Loucy (cell line): ENCODE measurements around the gene EPHA8.

ENCODE experiments used
- H2AFZ ChIP-seq: fragments of 200-600 bp; sonication (generic); 2 replicates; pipeline ENCODE4 v1.6.0; 2016; ENCODE audit warnings: antibody characterized with exemption, mild to moderate bottlenecking, low read length, moderate library complexity
- H3F3A ChIP-seq: fragments of 200-600 bp; 2 replicates; pipeline ENCODE4 v1.6.0; 2016; ENCODE audit warnings: antibody characterized with exemption, low read depth, mild to moderate bottlenecking
- H3K27me3 ChIP-seq: fragments of 200-600 bp; sonication (generic); 2 replicates; pipeline ENCODE4 v1.6.1; 2014; ENCODE audit warnings: low read length, mild to moderate bottlenecking; ENCODE audit not compliant: insufficient read depth, poor library complexity, severe bottlenecking
- H3K36me3 ChIP-seq: fragments of 200-600 bp; sonication (generic); 2 replicates; pipeline ENCODE4 v1.6.1; 2016; ENCODE audit warnings: low read length; ENCODE audit not compliant: insufficient read depth
- H3K4me1 ChIP-seq: fragments of 200-600 bp; sonication (generic); 2 replicates; pipeline ENCODE4 v1.5.1; 2014; ENCODE audit warnings: low read length, mild to moderate bottlenecking; ENCODE audit not compliant: insufficient read depth, poor library complexity, severe bottlenecking
- H3K4me2 ChIP-seq: fragments of 200-600 bp; sonication (generic); 2 replicates; pipeline ENCODE4 v1.6.0; 2014; ENCODE audit warnings: antibody characterized with exemption, low read length, low read depth, mild to moderate bottlenecking; ENCODE audit not compliant: poor library complexity, severe bottlenecking
- H3K4me3 ChIP-seq: fragments of 200-600 bp; sonication (generic); 2 replicates; pipeline ENCODE4 v1.5.1; 2014; ENCODE audit warnings: low read length, mild to moderate bottlenecking, mixed read lengths; ENCODE audit not compliant: poor library complexity, severe bottlenecking
- H3K79me2 ChIP-seq: fragments of 200-600 bp; sonication (generic); 2 replicates; pipeline ENCODE4 v1.6.1; 2014; ENCODE audit warnings: low read length; ENCODE audit not compliant: insufficient read depth
- H3K9ac ChIP-seq: fragments of 200-600 bp; sonication (generic); 2 replicates; pipeline ENCODE4 v1.6.0; 2014; ENCODE audit warnings: mild to moderate bottlenecking, low read depth, low read length, moderate library complexity; ENCODE audit not compliant: poor library complexity, severe bottlenecking
- H3K9me2 ChIP-seq: fragments of 200-600 bp; sonication (generic); replicated peaks from 2 replicates; pipeline ENCODE4 v1.6.1; 2016; ENCODE audit warnings: low read depth, low read length, mixed read lengths
- H3K9me3 ChIP-seq: fragments of 200-600 bp; sonication (generic); 2 replicates; pipeline ENCODE4 v1.6.1; 2014; ENCODE audit warnings: mild to moderate bottlenecking, antibody characterized with exemption, low read length, low read depth; ENCODE audit not compliant: insufficient read depth
- H4K20me1 ChIP-seq: fragments of 200-600 bp; sonication (generic); 2 replicates; pipeline ENCODE4 v1.6.0; 2014; ENCODE audit warnings: antibody characterized with exemption, low read length, mild to moderate bottlenecking; ENCODE audit not compliant: insufficient read depth, poor library complexity, severe bottlenecking
- EZH2phosphoT487 ChIP-seq: fragments of 200-600 bp; IDR thresholded peaks from 2 replicates; pipeline ENCODE4 v1.6.1; 2018; ENCODE audit warnings: antibody characterized with exemption, mild to moderate bottlenecking, moderate library complexity, borderline replicate concordance
- TF ChIP-seq, protein P1 (sequence below): fragments of 200-600 bp; sonication (generic); conservative IDR thresholded peaks from 2 replicates; pipeline ENCODE4 v1.5.1; 2014; ENCODE audit warnings: mild to moderate bottlenecking, antibody characterized with exemption, low read length

The EPHA8 gene

DNA sequence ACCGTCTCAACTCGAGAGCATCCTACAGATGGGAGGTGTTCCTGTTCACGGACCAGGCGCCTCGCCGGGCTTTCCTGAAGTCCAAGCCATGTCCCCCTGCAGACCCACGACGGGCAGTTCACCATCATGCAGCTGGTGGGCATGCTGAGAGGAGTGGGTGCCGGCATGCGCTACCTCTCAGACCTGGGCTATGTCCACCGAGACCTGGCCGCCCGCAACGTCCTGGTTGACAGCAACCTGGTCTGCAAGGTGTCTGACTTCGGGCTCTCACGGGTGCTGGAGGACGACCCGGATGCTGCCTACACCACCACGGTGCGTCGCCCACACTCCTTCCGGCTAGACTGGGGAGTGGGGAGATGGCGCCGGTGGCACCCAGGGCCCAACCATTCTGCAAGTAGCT lies 35.4 kb downstream of the EPHA8 start:
- H3K79me2 ChIP-seq: no peaks in the 10 kb centered on the region
- H3K4me1 ChIP-seq: no peaks in the 10 kb centered on the region
- H3K9ac ChIP-seq: no peak overlapping the region
- H3K4me3 ChIP-seq: no peak overlapping the region
- no peaks in the 10 kb centered on the region for H3K9me2 ChIP-seq
- H3K9me3 ChIP-seq: no peaks in the 10 kb centered on the region
- no peaks in the 10 kb centered on the region for H3K36me3 ChIP-seq
- H3K4me2 ChIP-seq: no peak overlapping the region
- no peaks in the 10 kb centered on the region for H3K27me3 ChIP-seq
- H2AFZ ChIP-seq: no peak overlapping the region
- no peaks in the 10 kb centered on the region for H3F3A ChIP-seq
- TF ChIP-seq, protein P1, sequence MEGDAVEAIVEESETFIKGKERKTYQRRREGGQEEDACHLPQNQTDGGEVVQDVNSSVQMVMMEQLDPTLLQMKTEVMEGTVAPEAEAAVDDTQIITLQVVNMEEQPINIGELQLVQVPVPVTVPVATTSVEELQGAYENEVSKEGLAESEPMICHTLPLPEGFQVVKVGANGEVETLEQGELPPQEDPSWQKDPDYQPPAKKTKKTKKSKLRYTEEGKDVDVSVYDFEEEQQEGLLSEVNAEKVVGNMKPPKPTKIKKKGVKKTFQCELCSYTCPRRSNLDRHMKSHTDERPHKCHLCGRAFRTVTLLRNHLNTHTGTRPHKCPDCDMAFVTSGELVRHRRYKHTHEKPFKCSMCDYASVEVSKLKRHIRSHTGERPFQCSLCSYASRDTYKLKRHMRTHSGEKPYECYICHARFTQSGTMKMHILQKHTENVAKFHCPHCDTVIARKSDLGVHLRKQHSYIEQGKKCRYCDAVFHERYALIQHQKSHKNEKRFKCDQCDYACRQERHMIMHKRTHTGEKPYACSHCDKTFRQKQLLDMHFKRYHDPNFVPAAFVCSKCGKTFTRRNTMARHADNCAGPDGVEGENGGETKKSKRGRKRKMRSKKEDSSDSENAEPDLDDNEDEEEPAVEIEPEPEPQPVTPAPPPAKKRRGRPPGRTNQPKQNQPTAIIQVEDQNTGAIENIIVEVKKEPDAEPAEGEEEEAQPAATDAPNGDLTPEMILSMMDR: no peak
- no peak for TF ChIP-seq EZH2phosphoT487
- no peaks in the 10 kb centered on the region for H4K20me1 ChIP-seq

DNA sequence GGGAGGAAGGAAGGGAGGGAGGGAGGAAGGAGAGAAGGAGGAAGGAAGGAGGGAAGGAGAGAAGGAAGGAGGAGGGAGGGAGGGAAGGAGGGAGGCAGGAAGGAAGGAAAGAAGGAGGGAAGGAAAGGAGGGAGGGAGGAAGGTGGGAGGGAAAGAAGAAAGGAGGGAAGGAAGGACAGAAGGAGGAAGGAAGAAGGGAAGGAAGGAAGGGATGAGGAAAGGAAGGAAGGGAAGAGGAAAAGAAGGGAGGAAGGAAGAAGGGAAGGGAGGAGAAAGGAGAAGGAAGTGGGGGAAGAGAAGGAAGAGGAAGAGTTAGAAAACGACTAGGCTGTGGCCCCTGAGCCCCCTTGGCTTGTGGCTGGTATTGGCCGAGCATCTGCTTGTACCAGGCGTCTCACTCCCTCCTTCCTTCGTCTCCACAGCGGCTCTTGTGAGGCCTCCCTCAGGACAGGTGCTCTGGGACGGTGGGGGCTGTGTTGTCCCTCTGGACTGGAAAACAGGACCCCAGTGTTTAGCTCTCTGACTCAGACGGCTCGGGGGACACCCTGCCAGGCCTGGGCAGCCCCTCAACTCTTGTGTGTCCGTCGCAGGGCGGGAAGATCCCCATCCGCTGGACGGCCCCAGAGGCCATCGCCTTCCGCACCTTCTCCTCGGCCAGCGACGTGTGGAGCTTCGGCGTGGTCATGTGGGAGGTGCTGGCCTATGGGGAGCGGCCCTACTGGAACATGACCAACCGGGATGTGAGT lies 37.0 kb downstream of the EPHA8 start:
- Histone ChIP-seq H3K79me2 (no peaks in the 10 kb centered on the region), H3K4me1 (no peaks in the 10 kb centered on the region), H3K4me2 (no peak overlapping the region), H4K20me1 (no peaks in the 10 kb centered on the region), H3K4me3 (no peak overlapping the region), H2AFZ (no peak overlapping the region), H3K36me3 (no peaks in the 10 kb centered on the region), H3K9me2 (no peaks in the 10 kb centered on the region), H3F3A (no peaks in the 10 kb centered on the region), H3K27me3 (no peaks in the 10 kb centered on the region), H3K9me3 (no peaks in the 10 kb centered on the region), H3K9ac (no peak overlapping the region)
- no peak for TF ChIP-seq EZH2phosphoT487
- TF ChIP-seq, protein P1: no peak

DNA sequence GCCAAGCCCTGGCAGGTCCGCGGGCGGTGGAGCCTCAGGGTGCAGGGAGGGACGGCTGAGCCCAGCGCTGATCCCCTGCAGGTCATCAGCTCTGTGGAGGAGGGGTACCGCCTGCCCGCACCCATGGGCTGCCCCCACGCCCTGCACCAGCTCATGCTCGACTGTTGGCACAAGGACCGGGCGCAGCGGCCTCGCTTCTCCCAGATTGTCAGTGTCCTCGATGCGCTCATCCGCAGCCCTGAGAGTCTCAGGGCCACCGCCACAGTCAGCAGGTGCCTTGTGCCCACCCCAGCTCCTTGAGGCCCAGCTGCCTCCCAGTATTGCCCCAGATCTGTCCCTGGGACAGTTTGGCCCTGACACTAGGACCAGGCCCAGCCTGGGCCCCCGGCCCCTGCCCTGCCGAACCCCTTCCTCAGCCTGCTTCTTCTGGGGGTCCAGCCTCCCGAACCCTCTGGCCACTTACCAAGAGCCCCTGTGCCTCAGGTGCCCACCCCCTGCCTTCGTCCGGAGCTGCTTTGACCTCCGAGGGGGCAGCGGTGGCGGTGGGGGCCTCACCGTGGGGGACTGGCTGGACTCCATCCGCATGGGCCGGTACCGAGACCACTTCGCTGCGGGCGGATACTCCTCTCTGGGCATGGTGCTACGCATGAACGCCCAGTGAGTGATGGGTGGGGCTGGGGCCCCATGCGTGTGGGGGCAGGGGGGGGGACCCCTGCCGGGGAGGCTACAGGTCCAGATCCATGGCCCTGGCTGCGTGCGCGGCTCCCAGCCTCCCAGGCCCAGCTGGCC lies 37.7 kb downstream of the EPHA8 start:
- Histone ChIP-seq H3K79me2 (no peaks in the 10 kb centered on the region), H3K4me1 (no peaks in the 10 kb centered on the region), H3F3A (no peaks in the 10 kb centered on the region), H3K4me3 (no peak overlapping the region), H3K4me2 (no peak overlapping the region), H4K20me1 (no peaks in the 10 kb centered on the region), H3K9me3 (no peaks in the 10 kb centered on the region), H3K27me3 (no peaks in the 10 kb centered on the region), H3K9ac (no peak overlapping the region), H3K9me2 (no peaks in the 10 kb centered on the region), H2AFZ (no peak overlapping the region), H3K36me3 (no peaks in the 10 kb centered on the region)
- TF ChIP-seq EZH2phosphoT487: no peak
- TF ChIP-seq, protein P1: no peak
